Measurements from ENCODE around the gene LMTK3.
"Not testable (repeated sequence)": the region's sequence is repeated elsewhere in the genome, so short reads cannot be mapped to it uniquely, and the experiment has no call there.

LMTK3 gene

DNA sequence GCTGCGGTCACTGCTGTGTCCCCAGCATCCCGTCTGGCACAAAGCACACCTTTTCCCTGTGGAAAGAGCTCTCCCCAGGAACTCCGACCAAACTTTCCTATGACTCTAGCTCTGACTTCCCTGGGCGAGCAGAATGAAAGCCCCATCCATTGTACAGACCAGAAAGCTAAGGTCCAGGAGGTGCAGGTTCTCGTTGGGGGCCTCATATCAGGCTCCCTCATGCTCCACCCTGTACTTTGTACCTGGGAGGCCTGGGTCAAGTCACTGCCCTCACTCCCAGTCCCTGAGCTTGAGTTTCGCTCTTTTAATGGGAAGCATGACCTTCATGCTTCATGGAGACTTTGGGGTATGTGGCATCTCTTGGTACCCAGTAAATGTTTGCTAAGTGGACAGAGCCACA, 24.1 kb downstream of the LMTK3 start:
- no peak for DNase-seq

DNA sequence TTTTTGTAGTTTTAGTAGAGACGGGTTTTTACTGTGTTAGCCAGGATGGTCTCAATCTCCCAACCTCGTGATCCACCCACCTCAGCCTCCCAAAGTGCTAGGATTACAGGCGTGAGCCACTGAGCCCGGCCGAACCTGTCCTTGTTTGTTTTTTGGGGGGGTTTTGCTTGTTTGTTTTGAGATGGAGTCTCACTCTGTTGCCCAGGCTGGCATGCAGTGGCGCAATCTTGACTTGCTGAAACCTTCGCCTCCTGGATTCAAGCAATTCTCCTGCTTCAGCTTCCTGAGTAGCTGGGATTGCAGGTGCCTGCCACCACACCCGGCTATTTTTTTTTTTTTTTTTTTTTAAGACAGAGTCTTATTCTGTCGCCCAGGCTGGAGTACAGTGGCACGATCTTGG, 24.9 kb downstream of the LMTK3 start:
- DNase-seq = not testable (repeated sequence)

DNA sequence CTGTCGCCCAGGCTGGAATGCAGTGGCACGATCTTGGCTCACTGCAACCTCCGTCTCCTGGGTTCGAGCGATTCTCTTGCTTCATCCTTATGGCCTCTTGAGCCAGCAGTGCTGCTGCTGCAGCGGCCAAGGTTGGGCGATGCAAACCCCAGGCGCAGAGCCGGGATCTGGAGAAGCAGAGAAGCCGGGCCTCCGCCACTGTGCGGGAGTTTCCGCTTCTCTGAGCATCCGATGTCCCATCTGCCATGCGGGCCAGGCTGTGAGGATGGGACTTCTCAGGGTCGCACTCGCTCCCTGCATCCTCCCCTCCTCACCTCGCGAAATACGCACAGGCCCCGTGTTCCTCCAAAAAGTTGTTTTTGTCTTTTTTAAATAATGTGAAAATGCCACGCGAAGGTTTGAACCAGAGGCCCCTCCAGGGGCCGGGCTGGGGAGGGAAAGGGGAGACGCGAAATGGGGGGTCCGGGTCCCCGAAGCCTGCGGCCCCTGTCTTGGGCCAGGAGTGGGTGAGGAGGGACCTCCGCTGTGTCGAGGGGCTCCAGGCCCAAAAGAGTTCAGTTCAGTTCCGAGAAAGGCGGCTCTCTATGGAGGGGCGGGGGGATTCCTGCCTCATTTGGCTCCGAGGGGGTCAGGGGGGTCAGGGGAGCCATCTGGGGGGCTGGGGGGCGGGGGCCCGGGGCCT, 26.6 kb downstream of the LMTK3 start:
- no peak for DNase-seq

DNA sequence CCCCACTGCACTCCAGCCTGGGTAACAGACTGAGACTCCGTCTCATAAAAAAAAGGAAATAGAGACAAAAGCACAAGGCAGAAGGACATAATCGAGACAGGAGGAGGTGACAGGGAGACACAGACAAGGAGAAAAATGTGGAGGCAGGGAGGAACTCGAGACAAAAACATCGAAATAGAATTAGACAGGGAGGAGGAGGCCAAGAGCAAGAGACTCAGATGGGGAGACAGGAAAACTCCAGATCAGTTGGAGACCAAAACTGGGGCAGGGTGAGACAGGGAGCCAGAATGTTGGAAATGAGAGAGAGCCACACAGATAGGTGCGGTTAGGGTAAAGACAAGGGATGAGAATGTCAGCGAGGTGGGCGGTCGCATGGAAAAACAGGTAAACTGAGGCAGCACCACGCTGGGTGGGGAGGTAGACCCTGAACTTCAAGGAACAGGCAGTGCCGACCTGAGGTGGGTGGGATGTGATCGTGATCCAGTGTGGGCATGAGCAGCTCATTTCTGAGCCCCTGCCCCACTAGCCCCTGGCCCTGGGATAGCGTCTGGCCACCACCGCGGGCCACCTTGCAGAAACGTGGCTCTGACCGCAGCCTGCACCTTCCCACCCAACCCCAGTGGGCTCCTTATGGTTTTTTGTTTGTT, 27.3 kb downstream of the LMTK3 start:
- no peak for DNase-seq

DNA sequence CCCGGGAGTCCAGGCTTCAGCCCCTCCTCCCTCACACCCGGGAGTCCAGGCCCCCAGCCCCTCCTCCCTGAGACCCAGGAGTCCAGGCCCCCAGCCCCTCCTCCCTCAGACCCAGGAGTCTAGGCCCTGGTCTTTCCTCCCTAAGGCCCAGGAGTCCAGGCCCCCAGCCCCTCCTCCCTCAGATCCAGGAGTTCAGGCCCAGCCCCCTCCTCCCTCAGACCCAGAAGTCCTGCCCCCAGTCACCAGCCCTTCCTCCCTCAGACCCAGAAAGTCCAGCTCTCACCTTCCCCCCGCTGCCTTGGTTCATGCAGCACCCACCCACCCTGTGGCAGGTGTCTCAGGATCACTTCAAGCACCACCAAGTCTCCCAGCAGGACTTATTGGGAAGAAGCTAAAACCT, 28.3 kb downstream of the LMTK3 start:
- no peak for DNase-seq

DNA sequence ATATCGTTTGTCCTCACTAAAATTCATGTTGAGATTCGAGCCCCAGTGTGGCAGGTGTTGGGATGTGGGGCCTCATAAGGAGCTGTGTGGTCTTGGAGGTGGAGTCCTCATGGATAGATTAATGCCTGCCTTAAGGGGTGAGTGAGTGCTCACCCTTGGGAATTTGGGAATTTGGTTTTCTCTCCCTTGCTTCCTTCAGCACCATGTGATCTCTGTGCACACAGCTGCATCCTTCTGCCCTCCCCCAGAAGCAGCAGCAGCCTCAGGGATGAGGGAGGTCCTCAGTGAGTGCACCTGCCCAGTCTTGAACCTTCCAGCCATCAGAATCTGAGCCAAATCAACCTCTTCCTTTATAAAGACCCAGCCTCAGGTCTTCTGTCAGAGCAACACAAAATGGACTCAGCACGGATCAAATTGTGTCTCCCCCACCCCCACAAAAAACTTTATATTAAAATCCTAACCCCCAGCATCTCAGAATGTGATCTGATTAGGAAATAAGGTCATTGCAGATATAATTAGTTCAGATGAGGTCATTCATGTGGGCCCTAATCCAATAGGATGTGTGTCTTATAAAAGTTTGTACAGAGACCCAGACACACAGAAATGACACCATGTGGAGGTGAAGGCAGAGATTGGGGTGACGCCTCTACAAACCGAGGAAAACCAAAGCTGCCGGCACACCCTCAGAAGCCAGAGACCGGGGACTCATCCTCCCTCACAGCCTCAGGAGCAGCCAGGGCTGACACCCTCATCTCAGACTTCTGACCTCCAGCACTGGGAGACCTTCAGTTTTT, 29.6 kb downstream of the LMTK3 start:
- no peak for DNase-seq

DNA sequence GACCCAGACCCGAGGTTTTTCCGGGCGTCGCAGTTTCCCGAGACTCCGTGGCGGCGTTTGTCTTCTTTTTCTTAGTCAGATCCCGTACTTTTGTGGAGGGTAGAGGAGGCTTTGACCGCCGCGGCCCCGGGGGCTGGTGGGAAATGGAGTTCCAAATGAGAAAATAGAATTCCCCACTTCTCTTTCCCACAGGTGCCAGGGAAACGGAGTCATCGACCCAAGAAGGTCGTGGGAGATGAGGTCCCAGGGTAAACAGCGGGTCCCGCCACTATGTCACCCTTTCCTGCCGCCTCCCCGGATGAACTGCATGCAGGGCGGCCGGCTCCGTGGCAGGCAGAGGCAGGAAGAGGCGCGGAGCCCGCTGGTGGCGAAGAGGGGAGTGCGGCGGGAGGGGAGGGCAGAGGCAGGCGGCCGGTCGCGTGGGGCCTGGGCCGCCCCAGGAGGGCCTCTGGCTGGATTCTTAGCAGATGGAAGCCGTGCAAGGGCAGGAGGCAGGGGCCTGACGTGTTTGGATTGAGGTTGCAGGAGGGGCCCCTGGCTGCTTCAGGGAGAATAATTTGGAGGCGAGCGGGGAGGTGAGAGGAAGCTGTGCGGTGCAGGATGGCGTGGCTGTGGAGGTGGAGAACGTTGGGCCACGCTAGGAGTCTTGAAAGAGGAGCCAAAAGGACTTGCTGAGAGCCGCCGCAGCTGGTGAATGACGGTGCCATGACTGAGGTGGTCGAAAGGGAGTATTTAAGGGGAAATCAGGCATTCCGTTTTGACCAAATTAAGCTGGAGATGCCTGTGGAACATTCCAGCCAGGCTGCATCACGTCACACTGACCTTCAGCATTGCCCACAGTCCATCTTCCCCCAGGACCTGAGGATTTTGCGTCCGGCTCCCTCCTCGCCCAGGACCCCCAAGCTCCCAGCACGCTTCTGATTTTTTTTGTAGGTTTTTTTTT, 30.8 kb downstream of the LMTK3 start:
- no peak for DNase-seq

DNA sequence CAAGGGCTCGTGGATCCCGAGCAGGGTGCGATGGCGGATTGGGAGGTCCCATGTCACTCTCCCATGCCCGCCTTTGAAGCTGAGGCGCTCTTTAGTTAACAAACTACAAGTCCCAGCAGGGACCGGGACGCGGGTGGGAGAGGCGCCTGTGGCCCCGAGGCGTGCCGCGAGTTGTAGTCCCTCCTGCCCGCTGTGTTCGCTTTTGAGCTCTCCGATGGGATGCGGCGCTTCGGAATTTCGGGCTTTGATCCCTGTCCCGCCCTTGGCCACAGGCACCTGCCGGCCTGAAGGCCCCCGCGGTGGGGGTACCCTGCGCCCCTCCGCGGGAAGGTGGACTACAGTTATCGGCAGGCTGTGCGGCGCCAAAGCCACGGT, 31.5 kb downstream of the LMTK3 start:
- DNase-seq = no peak

DNA sequence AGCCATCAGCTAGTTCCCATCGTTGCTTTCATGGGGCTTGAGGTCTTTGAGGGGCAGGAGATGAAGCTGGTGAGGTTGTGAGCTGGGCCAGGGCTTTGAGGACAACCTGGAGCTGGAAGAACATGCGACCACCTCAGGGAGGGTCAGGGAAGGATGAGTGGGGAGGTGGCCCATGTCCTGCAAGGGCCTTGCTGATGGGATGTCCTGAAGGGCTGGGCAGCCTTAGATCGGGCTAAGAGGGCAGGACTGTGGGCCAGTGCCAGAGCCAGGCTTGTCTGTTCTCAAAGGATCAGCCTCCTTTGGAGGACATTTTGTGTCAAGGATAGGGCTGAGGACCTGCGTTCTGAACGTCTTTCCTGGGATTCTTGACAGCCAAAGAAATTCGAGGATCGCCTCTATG, 31.9 kb downstream of the LMTK3 start:
- no peak for DNase-seq

DNA sequence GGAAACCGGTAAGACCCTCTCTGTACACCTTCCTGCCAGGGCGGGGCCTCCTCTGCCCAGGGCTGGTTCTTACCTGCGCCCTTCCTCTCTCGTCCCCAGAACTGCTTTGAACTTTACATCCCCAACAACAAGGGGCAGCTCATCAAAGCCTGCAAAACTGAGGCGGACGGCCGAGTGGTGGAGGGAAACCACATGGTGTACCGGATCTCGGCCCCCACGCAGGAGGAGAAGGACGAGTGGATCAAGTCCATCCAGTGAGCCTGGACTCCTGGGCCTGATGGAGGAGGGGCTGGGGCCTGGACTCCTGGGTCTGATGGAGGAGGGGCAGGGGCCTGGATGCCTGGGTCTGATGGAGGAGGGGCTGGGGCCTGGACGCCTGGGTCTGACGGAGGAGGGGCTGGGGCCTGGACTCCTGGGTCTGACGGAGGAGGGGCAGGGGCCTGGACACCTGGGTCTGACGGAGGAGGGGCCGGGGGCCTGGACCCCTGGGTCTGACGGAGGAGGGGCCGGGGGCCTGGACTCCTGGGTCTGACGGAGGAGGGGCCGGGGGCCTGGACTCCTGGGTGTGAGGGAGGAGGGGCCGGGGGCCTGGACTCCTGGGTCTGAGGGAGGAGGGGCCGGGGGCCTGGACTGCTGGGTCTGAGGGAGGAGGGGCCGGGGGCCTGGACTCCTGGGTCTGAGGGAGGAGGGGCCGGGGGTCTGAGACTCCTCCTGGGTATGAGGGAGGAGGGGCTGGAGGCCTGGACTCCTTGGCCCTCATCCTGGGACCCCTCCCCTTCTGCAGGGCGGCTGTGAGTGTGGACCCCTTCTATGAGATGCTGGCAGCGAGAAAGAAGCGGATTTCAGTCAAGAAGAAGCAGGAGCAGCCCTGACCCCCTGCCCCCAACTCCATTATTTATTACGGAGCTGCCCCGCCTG, 33.0 kb downstream of the LMTK3 start:
- no peak for DNase-seq

DNA sequence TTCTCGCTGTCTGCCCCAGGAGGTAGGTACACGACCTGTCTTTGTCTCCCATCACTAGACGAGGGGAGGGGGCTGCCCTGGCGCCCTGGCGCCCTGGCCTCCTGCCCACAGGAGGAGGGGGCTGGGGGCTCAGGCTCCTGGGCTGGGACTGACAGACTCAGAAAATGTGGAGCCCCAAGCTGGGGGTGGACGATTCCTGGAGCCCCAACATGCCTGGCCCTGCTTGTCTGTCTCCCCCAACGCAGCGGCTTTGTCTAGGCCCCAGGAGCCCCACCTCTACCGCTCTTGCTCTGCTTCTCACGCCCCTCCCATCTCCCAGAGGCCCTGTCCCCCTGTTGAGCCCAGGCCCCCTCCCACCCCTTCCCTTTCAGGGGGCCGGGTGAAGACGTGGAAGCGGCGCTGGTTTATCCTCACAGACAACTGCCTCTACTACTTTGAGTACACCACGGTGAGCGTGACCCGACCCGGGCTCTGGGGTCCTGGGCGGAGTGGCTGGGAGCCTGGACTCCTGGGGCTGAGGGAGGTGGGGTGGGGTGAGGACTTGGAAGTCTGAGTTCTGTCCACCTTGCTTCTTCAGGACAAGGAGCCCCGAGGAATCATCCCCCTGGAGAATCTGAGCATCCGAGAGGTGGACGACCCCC, 33.8 kb downstream of the LMTK3 start:
- no peak for DNase-seq

DNA sequence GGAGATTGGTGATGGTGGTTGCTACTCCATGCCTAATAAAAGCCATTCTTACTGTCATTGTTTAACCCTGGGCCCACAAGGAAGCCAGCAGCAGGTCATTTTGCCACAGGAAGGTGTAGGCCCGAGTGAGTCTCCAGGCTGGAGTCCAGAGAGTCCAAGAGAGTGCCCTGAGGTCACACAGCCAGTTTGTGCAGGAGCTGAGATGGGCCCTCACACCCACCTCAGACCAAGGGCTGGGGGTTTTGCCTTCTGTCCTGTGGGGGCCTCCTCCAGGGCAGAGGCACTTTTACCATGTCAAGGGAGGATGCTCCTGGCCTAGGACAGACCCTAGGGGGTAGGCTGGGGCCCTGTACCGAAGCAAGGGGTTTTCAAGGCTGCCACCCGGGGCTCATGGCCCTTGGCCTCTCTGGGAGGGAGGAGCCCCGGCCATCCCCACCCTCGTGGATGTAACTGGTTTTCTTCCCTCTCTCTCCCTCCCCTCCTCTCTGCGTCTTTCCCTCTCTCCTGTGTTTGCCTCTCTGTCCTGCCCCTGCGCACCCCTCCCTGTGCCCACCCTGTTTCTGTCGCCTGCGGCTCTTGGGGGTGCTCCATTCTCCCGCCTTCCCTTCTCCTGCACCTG, 34.5 kb downstream of the LMTK3 start:
- no peak for DNase-seq

DNA sequence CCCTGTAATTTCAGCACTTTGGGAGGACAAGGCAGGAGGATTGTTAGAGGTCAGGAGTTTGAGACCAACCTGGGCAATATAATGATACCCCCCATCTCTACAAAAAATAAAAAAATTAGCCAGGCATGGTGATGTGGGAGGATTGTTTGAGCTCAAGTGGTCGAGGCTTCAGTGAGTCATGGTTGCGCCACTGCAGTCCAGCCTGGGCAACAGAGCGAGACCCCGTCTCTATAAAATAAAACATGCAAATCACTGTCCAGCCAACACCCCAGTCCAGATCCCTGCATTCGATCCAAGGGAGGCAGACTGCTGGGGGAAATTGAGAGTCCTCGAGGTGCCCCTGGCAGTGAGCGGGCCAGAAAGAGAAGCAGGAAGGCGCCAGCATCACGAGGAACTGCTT, 35.5 kb downstream of the LMTK3 start:
- DNase-seq = no peak

DNA sequence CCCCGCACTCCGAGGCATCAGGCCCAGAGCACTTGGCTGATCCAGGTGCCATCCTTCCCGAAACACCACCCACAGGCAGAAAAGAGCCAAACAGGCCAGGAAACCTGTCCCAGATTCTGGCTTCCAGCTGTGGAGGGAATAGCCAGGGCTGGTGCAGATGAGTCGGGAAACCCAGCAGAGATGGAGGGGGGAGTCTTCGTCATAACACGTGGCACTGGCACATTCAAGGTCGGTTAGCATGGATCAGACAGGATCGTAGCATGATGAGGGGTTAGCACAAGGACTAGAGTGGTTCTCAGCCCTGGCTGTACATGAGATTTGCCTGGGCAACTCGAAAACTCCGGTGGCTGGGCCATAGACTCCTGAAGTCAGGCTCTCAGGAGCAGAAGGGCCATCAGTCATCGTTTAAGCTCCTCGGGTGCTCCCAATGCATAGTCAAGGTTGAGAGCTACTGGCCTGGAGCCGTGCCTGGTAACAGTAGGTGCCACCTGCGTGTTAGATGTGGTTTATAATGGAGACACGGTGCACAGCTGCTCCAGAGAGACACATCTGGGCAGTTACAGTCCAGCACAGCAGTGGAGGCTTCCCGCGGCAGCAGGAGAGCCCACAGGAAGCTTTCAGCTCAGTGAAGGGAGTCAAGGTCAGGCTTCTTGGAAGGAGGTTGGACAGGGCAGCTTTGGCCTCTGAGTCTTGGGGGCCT, 36.1 kb downstream of the LMTK3 start:
- no peak for DNase-seq

DNA sequence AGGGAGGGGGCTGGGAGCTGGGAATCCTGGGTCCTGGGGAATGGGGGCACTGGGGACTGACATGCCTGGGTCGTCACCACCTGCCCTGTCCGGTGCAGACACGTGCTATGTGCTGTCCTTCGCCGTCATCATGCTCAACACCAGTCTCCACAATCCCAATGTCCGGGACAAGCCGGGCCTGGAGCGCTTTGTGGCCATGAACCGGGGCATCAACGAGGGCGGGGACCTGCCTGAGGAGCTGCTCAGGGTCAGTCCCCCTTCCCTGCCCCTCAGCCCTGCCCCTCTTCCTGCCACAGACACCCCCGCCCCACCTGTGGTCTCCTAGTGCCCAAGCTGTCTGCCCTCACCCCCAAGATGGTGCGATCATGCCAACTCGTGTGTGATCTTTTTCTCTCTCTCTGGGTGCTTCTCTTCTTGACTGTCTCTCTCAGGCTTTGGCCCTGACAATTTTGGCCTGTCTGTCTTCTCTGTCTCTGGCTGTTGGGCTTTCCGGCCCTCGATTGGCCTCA, 37.5 kb downstream of the LMTK3 start:
- DNase-seq = no peak

DNA sequence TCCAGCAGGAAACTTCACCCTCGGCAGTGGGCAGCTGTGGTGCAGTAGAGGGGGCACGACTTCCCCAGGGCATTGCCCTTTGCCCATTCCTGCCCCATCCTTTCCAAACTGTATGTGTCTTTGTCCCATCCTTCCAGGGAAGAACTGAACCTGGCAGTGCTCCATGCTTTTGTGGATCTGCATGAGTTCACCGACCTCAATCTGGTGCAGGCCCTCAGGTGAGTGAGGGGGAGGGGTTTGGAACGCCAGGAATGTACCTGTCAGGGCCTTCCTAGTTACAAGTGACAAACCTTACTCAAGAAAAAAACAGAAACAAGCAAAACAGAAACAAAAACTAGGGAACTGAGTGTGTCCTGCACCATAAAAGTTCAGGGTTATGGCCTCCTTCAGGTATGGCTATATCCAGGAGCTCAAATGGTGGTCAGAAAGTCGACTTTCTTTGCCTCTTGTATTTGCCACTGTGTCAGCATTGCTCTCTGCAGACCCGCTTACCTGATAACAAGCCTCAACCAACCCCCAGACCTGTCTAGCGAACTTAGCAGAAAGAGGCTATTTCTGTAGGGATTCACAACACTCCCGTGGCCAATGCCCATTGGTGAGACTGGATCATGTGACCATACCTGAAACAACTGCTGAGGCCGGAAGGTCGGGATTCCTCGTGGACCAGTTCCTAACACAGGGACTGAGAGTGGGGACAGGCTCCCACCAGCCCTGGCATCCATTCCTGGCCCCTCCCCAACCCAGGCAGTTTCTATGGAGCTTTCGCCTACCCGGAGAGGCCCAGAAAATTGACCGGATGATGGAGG, 38.3 kb downstream of the LMTK3 start:
- DNase-seq = no peak

DNA sequence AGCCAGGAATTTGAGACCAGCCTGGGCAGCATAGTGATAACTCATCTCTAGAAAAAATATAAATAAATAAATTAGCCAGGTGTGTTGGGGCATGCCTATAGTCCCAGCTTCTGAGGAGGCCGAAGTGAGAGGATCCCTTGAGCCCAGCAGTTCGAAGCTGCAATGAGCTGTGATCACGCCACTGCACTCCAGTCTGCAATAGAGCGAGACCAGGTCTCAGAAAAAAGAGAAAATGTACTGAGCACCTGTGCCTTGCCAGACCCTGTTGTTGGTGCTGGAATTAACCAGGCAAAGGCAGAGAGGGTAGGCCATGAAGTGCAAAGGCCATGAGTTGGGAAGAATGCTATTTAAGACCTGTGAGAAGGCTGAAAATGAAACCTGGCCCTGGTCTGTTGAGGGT, 39.8 kb downstream of the LMTK3 start:
- no peak for DNase-seq

DNA sequence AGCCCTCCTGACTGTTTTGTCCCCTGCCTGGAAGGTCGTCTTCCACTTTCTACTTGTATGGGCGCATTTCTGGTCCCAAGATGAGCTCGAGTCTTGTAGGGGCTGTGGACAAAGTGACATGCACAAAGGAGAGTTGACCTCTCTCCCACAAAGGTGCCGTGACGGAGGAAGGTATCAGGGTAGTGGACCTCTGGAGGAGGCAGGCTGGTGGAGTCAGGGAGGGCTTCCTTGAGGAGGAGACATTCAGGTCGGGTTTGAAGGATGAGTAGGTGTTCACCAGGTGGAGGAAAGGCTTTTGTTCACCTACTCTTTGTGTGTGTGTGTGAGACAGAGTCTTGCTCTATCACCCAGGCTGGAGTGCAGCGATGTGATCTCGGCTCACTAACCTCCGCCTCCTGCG, 40.8 kb downstream of the LMTK3 start:
- no peak for DNase-seq
